Adipocyte (in vitro differentiated cells): ENCODE measurements around the gene TRAF5.
"Not testable (repeated sequence)": the region's sequence is repeated elsewhere in the genome, so short reads cannot be mapped to it uniquely, and the experiment has no call there.

Experiments used
- DNase-seq: peaks from one replicate; pipeline ENCODE4 v3.0.0-alpha.2; 2015; ENCODE audit warnings: low read depth
- H3K27me3 ChIP-seq: replicated peaks from 2 replicates; pipeline ENCODE4 v1.7.0; 2013; ENCODE audit warnings: mild to moderate bottlenecking, low read length, moderate library complexity; ENCODE audit not compliant: control insufficient read depth, insufficient read depth
- H3K36me3 ChIP-seq: 2 replicates; pipeline ENCODE4 v1.7.0; 2013; ENCODE audit warnings: low read length, mild to moderate bottlenecking, moderate library complexity; ENCODE audit not compliant: control insufficient read depth, insufficient read depth, severe bottlenecking
- H3K4me1 ChIP-seq: 2 replicates; pipeline ENCODE4 v1.7.0; 2013; ENCODE audit warnings: mild to moderate bottlenecking, low read length, moderate library complexity; ENCODE audit not compliant: control insufficient read depth, insufficient read depth
- H3K4me3 ChIP-seq: 2 replicates; pipeline ENCODE4 v1.7.0; 2013; ENCODE audit warnings: mild to moderate bottlenecking, low read length, moderate library complexity
- H3K9ac ChIP-seq: 2 replicates; pipeline ENCODE4 v1.7.0; 2013; ENCODE audit warnings: mild to moderate bottlenecking, low read length, moderate library complexity
- H3K9me3 ChIP-seq: 2 replicates; pipeline ENCODE4 v1.7.0; 2013; ENCODE audit warnings: mild to moderate bottlenecking, low read length, moderate library complexity; ENCODE audit not compliant: control insufficient read depth

The TRAF5 gene

GRCh38 chr1:211313392-211313791 lies 13.2 kb upstream of the TRAF5 start:
- Histone ChIP-seq H3K4me1 (peaks cover 11% of the 10 kb centered on the region), H3K27me3 (no peaks in the 10 kb centered on the region), H3K9ac (no peak overlapping the region), H3K4me3 (no peak overlapping the region), H3K9me3 (no peaks in the 10 kb centered on the region), H3K36me3 (peaks cover 61% of the 10 kb centered on the region)
- DNase-seq: no peak

GRCh38 chr1:211318576-211319280 lies 7.9 kb upstream of the TRAF5 start:
- no peak for DNase-seq
- Histone ChIP-seq H3K27me3 (no peaks in the 10 kb centered on the region), H3K4me3 (no peak overlapping the region), H3K9ac (no peak overlapping the region), H3K4me1 (peaks cover 17% of the 10 kb centered on the region), H3K36me3 (peaks cover 32% of the 10 kb centered on the region), H3K9me3 (no peaks in the 10 kb centered on the region)

- Histone ChIP-seq H3K27me3 (no peaks in the 10 kb centered on the region), H3K9me3 (no peaks in the 10 kb centered on the region), H3K9ac (no peak overlapping the region), H3K4me1 (peaks cover 17% of the 10 kb centered on the region), H3K4me3 (no peak overlapping the region), H3K36me3 (peaks cover 21% of the 10 kb centered on the region)
- DNase-seq: no peak
These were observed 6.7 kb upstream of the TRAF5 start for GRCh38 chr1:211319892-211320291.

GRCh38 chr1:211320980-211321379 lies 5.7 kb upstream of the TRAF5 start:
- no peak for DNase-seq
- Histone ChIP-seq H3K27me3 (no peaks in the 10 kb centered on the region), H3K4me3 (no peak overlapping the region), H3K9ac (no peak overlapping the region), H3K4me1 (peaks cover 17% of the 10 kb centered on the region), H3K36me3 (peaks cover 10% of the 10 kb centered on the region), H3K9me3 (no peaks in the 10 kb centered on the region)

GRCh38 chr1:211321646-211322045 lies 5.0 kb upstream of the TRAF5 start:
- H3K4me1 ChIP-seq: peaks cover 17% of the 10 kb centered on the region
- H3K9me3 ChIP-seq, H3K9ac ChIP-seq, H3K27me3 ChIP-seq, H3K36me3 ChIP-seq, H3K4me3 ChIP-seq, DNase-seq: not testable (repeated sequence)

GRCh38 chr1:211323156-211324063 lies 3.2 kb upstream of the TRAF5 start:
- Histone ChIP-seq H3K4me1 (peaks cover 12% of the 10 kb centered on the region), H3K36me3 (no peaks in the 10 kb centered on the region), H3K27me3 (no peaks in the 10 kb centered on the region), H3K9ac (no peak overlapping the region), H3K9me3 (no peaks in the 10 kb centered on the region), H3K4me3 (no peak overlapping the region)
- DNase-seq: peak; percentile 85

- Histone ChIP-seq H3K36me3 (no peaks in the 10 kb centered on the region), H3K4me3 (no peak overlapping the region), H3K9me3 (no peaks in the 10 kb centered on the region), H3K4me1 (peaks cover 6% of the 10 kb centered on the region), H3K27me3 (no peaks in the 10 kb centered on the region), H3K9ac (no peak overlapping the region)
- no peak for DNase-seq
These were observed 1.4 kb upstream of the TRAF5 start for GRCh38 chr1:211324992-211325775.

- Histone ChIP-seq H3K36me3 (no peaks in the 10 kb centered on the region), H3K4me3 (peak overlapping the region; percentile 83), H3K4me1 (peaks cover 6% of the 10 kb centered on the region), H3K27me3 (no peaks in the 10 kb centered on the region), H3K9me3 (no peaks in the 10 kb centered on the region), H3K9ac (peak overlapping the region; percentile 28)
- no peak for DNase-seq
These were observed 499 bp upstream of the TRAF5 start for GRCh38 chr1:211326140-211326527.

- Histone ChIP-seq H3K9ac (peak overlapping the region; percentile 81), H3K27me3 (no peaks in the 10 kb centered on the region), H3K4me1 (peaks cover 6% of the 10 kb centered on the region), H3K4me3 (peak overlapping the region; percentile 83), H3K9me3 (no peaks in the 10 kb centered on the region), H3K36me3 (no peaks in the 10 kb centered on the region)
- peak; percentile 84 for DNase-seq
These were observed 801 bp downstream of the TRAF5 start for GRCh38 chr1:211327346-211327921.

GRCh38 chr1:211328084-211328694 lies 1.6 kb downstream of the TRAF5 start:
- no peak overlapping the region for H3K9ac ChIP-seq
- H3K4me3 ChIP-seq: no peak overlapping the region
- H3K9me3 ChIP-seq: no peaks in the 10 kb centered on the region
- peaks cover 6% of the 10 kb centered on the region for H3K4me1 ChIP-seq
- no peaks in the 10 kb centered on the region for H3K36me3 ChIP-seq
- no peaks in the 10 kb centered on the region for H3K27me3 ChIP-seq
- no peak for DNase-seq
